Gastroesophageal sphincter (tissue), 4 donors: ENCODE measurements around the gene C1orf232. TPM values are rescaled to one million over a fixed set of nuclear protein-coding genes. Genes with fewer than 3 reads are reported as not detected.

Source experiments
- ATAC-seq: fragments of 150-250 bp; one replicate; pipeline ENCODE4 v1.9.1; 2016; ENCODE audit warnings: mild to moderate bottlenecking, moderate library complexity
- H3K27ac ChIP-seq, 4 donors: fragments of 200-600 bp; sonication (generic) in 3 of 4; 1 replicate in 3 of 4; 2 replicates in 1 of 4; pipeline ENCODE4 v1.5.1; 2016 to 2019
- H3K27me3 ChIP-seq: fragments of 200-600 bp; sonication (generic); one replicate; pipeline ENCODE4 v1.5.1; 2019
- H3K36me3 ChIP-seq, 2 donors: fragments of 200-600 bp; sonication (generic); one replicate each; pipeline ENCODE4 v1.5.1; 2019; ENCODE audit warnings: control low read depth in 1 of 2
- H3K4me1 ChIP-seq, 3 donors: fragments of 200-600 bp; sonication (generic); 1 replicate in 2 of 3; 2 replicates in 1 of 3; pipeline ENCODE4 v1.5.1; 2016 to 2019; ENCODE audit warnings: control low read depth in 2 of 3
- H3K4me3 ChIP-seq, 2 donors: fragments of 200-600 bp; sonication (generic); one replicate each; pipeline ENCODE4 v1.5.1; 2019; ENCODE audit warnings: mild to moderate bottlenecking in 1 of 2, moderate library complexity in 1 of 2
- H3K9me3 ChIP-seq, 3 donors: fragments of 200-600 bp; sonication (generic); one replicate each; pipeline ENCODE4 v1.5.1; 2017 to 2019; ENCODE audit warnings: control low read depth in 2 of 3
- CTCF ChIP-seq, 4 experiments: fragments of 200-600 bp in 2 of 4; fragments of 450-650 bp in 2 of 4; sonication (generic) in 1 of 4; IDR thresholded peaks; one replicate each; pipeline ENCODE4 v1.5.1; 2017 to 2019; ENCODE audit warnings: antibody characterized with exemption in 4 of 4, mild to moderate bottlenecking in 2 of 4, moderate library complexity in 2 of 4
- EP300 ChIP-seq: sonication (generic); formaldehyde crosslinking; IDR thresholded peaks from one replicate; pipeline ENCODE4 v1.6.1; 2017; ENCODE audit warnings: antibody characterized with exemption, mild to moderate bottlenecking
- POLR2A ChIP-seq, 2 donors: fragments of 450-650 bp; IDR thresholded peaks; one replicate each; pipeline ENCODE4 v1.6.1; 2017; ENCODE audit warnings: antibody characterized with exemption in 2 of 2, mild to moderate bottlenecking in 2 of 2, moderate library complexity in 1 of 2
- POLR2AphosphoS5 ChIP-seq: sonication (generic); formaldehyde crosslinking; IDR thresholded peaks from one replicate; pipeline ENCODE4 v1.6.1; 2017; ENCODE audit warnings: antibody characterized with exemption
- WGBS, 2 donors: methylation state at CpG; one replicate each; pipeline ENCODE4 v1.1.5; 2018; ENCODE audit warnings: low coverage in 1 of 2; 5-methylcytosine and 5-hydroxymethylcytosine counted together
- total RNA-seq, 4 donors: library from RNA; depleted of rRNA; stranded (reverse); fragments of >200 nt; gene quantifications; one replicate each; pipeline ENCODE4 v1.1.0, GENCODE V29; 2016

C1orf232 gene
- total RNA-seq, 4 donors from 2014 or later: not detected

GRCh38 chr1:26125382-26125781 lies 43.4 kb downstream of the C1orf232 start:
- no peaks in the 10 kb centered on the region for H3K27me3 ChIP-seq
- no peaks in the 10 kb centered on the region for H3K9me3 ChIP-seq
- H3K4me3 ChIP-seq: no peak overlapping the region
- ATAC-seq: no peak
- H3K36me3 ChIP-seq: peaks cover 0 to 15% of the 10 kb centered on the region in 2 donors
- H3K27ac ChIP-seq: no peak overlapping the region
- peaks cover 0 to 32% (median 0%) of the 10 kb centered on the region in 3 donors for H3K4me1 ChIP-seq
- TF ChIP-seq POLR2AphosphoS5 (no peak), CTCF (IDR thresholded peaks at IDR 0.05) (no peak), EP300 (no peak), POLR2A (IDR thresholded peaks at IDR 0.05) (no peak)

- no peaks in the 10 kb centered on the region for H3K9me3 ChIP-seq
- no peaks in the 10 kb centered on the region for H3K27me3 ChIP-seq
- WGBS, 2 donors: 63 to 76% methylated on average over 4 of the region's 4 CpGs
- no peak for TF ChIP-seq EP300
- TF ChIP-seq POLR2AphosphoS5: no peak
- no peak for TF ChIP-seq POLR2A (IDR thresholded peaks at IDR 0.05)
- TF ChIP-seq CTCF (IDR thresholded peaks at IDR 0.05): no peak
- H3K27ac ChIP-seq: no peak overlapping the region
- H3K36me3 ChIP-seq: peaks cover 0 to 22% of the 10 kb centered on the region in 2 donors
- no peak for ATAC-seq
- no peak overlapping the region for H3K4me3 ChIP-seq
- H3K4me1 ChIP-seq: peaks cover 0 to 32% (median 0%) of the 10 kb centered on the region in 3 donors
These were observed 44.1 kb downstream of the C1orf232 start for GRCh38 chr1:26124418-26125331.

- H3K4me1 ChIP-seq: peaks cover 0 to 32% (median 0%) of the 10 kb centered on the region in 3 donors
- no peak overlapping the region for H3K4me3 ChIP-seq
- H3K27me3 ChIP-seq: no peaks in the 10 kb centered on the region
- H3K36me3 ChIP-seq: peaks cover 0 to 36% of the 10 kb centered on the region in 2 donors
- no peaks in the 10 kb centered on the region for H3K9me3 ChIP-seq
- ATAC-seq: no peak
- no peak overlapping the region for H3K27ac ChIP-seq
- TF ChIP-seq POLR2AphosphoS5 (no peak), POLR2A (IDR thresholded peaks at IDR 0.05) (no peak), CTCF (IDR thresholded peaks at IDR 0.05) (no peak), EP300 (no peak)
- 83 to 87% methylated on average over 6 to 7 of the region's 7 CpGs for WGBS, 2 donors
These were observed 45.5 kb downstream of the C1orf232 start for GRCh38 chr1:26122988-26123973.

GRCh38 chr1:26121854-26122773 lies 46.6 kb downstream of the C1orf232 start:
- Histone ChIP-seq H3K4me3 (no peak overlapping the region), H3K27me3 (no peaks in the 10 kb centered on the region), H3K9me3 (no peaks in the 10 kb centered on the region), H3K36me3 (peaks cover 0 to 47% of the 10 kb centered on the region in 2 donors), H3K27ac (peak overlapping the region in 2 of 4 donors; percentile 18 to 42), H3K4me1 (peaks cover 0 to 32% (median 0%) of the 10 kb centered on the region in 3 donors)
- ATAC-seq: no peak
- 42 to 69% methylated on average over 7 to 8 of the region's 8 CpGs for WGBS, 2 donors
- TF ChIP-seq CTCF (IDR thresholded peaks at IDR 0.05): no peak
- TF ChIP-seq POLR2AphosphoS5: no peak
- TF ChIP-seq EP300: no peak
- no peak for TF ChIP-seq POLR2A (IDR thresholded peaks at IDR 0.05)
